Germinal center (tissue), 1 donor: ENCODE results near the gene CFAP65.

Source experiments
- DNase-seq: peaks from one replicate; pipeline ENCODE4 v3.0.0; 2012; ENCODE audit warnings: mixed read lengths, low spot score

Gene CFAP65

GRCh38 chr2:219041252-219041651, at the start of gene CFAP65:
Gene CFAP65, minus strand, starts transcription at chr2:219041516. Its CDS starts 2,468 bp downstream, at chr2:219039048.
- DNase-seq = no peak

GRCh38 chr2:219090436-219091299, 49.4 kb upstream of the CFAP65 start:
- DNase-seq = no peak

DNA sequence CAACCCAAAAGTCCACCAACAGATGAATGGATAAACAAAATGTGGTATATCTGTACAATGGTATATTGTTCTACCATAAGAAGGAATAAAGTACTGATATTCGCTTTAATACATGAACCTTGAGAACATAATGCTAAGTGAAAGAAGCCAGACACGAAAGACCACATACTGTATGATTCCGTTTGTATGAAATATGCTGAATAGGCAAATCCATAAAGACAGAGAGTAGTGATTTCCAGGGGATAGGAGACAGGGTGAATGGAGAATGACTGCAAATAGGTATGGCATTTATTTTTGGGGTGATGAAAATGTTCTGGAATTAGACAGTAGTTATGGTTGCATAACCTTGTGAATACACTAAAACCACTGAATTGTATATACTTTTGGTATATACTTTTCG, 48.0 kb upstream of the CFAP65 start:
- DNase-seq = no peak

GRCh38 chr2:219087848-219088247, 46.5 kb upstream of the CFAP65 start:
- DNase-seq = no peak

- DNase-seq = no peak
These were observed 46.0 kb upstream of the CFAP65 start for GRCh38 chr2:219087361-219087760.

- no peak for DNase-seq
These were observed 44.9 kb upstream of the CFAP65 start for GRCh38 chr2:219086196-219086595.

- no peak for DNase-seq
These were observed 43.5 kb upstream of the CFAP65 start for GRCh38 chr2:219084791-219085190.

- DNase-seq = no peak
These were observed 41.1 kb upstream of the CFAP65 start for GRCh38 chr2:219082332-219082958.

GRCh38 chr2:219081701-219082331, 40.5 kb upstream of the CFAP65 start:
- DNase-seq = no peak

- no peak for DNase-seq
These were observed 39.8 kb upstream of the CFAP65 start for GRCh38 chr2:219081096-219081495.

DNA sequence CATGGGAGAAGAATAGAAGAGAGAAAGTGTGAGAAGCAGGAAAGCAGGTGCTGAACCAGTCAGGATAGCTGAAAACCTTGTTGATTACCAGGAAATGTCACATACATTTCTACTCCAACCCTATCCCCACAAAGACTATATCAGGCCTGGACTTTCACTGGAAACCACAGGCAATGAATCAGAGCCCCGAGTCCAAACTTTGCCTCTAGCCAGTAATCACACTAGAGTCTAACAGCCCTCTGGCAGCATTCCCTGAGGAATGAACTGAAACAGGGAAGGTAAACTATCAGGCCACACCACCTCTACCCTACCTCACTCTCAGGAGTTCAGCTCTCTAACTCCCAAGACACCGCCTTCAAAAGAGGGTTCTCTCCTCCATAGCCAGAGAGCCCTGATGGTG, 38.1 kb upstream of the CFAP65 start:
- DNase-seq = no peak

DNA sequence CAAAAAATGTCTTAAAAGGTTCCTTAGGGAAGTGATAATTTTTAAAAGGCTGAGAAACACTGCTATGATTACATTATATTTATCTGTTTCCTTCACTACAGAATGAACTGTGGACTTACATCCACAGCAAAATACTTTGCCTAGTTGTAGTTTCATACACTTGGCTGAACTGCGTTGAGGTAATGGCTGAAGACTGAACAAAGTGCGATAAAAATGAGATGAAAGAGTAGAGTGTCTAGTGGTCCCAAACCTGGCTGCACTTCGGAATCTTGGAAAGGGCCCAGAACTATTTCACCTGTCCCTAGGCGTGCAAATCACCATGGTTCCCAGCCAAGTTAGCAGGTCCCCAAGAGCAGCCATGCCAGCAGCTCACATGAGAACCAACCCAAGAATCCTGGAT, 37.6 kb upstream of the CFAP65 start:
- DNase-seq = no peak

DNA sequence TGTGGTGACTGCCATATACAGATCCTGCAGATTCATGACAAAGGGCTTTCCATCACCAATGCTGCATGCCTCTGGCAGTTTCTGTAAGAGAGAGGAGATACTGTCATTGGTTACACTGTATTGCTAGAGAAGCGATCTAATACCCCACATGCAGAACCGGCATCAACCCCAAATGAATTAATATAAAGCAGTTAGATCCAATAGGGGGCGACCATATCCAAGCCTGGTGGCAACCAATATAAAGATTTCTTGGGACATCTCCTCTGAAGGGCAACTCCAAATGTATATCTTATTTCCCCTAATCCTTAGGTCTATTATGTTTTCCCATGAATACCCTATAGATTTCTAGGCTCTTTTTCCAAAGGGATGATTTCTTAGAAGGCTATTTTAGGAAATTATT, 36.8 kb upstream of the CFAP65 start:
- DNase-seq = no peak

DNA sequence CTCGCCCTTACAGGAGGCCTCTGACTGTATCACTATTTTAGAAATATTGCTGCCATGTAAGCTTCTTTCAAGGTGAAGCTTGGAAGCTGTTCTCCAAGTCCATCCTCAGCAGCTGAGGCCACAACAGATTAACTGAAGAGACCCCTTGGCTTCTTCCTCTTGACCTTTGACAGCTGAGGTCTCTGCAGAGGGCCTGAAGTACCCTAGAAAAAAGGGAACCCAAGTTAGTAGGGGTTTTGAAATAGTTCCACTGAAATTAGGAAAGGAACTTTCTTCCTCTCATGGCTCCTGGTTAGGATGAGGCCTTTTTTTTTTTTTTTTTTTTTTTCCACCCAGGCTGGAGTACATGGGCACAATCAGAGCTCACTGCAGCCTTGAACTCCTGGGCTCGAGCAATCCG, 34.9 kb upstream of the CFAP65 start:
- no peak for DNase-seq

GRCh38 chr2:219073413-219074129, 32.3 kb upstream of the CFAP65 start:
- DNase-seq = no peak

- no peak for DNase-seq
These were observed 31.5 kb upstream of the CFAP65 start for GRCh38 chr2:219072741-219073250.

GRCh38 chr2:219071131-219071816, 30.0 kb upstream of the CFAP65 start:
- no peak for DNase-seq

- DNase-seq = no peak
These were observed 24.2 kb upstream of the CFAP65 start for GRCh38 chr2:219065484-219065883.

DNA sequence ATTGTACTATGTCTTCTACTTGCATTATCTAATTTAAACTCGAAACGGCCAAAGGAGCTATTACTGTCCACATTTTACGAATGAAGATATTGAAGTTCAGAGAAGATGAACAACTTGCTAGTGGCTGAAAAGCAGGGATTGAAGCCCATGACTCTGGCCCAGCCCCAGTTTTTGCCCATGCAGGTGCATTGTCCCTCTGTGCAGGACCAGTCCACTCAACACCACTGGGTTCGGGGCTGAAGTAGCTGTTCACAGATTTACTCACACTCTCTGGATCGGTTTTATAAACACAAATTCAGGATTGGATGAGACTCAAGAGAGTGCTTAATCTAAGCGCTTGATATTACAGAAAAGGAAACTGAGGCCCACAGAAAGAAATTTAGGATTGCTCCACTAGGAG, 20.8 kb upstream of the CFAP65 start:
- DNase-seq = no peak

DNA sequence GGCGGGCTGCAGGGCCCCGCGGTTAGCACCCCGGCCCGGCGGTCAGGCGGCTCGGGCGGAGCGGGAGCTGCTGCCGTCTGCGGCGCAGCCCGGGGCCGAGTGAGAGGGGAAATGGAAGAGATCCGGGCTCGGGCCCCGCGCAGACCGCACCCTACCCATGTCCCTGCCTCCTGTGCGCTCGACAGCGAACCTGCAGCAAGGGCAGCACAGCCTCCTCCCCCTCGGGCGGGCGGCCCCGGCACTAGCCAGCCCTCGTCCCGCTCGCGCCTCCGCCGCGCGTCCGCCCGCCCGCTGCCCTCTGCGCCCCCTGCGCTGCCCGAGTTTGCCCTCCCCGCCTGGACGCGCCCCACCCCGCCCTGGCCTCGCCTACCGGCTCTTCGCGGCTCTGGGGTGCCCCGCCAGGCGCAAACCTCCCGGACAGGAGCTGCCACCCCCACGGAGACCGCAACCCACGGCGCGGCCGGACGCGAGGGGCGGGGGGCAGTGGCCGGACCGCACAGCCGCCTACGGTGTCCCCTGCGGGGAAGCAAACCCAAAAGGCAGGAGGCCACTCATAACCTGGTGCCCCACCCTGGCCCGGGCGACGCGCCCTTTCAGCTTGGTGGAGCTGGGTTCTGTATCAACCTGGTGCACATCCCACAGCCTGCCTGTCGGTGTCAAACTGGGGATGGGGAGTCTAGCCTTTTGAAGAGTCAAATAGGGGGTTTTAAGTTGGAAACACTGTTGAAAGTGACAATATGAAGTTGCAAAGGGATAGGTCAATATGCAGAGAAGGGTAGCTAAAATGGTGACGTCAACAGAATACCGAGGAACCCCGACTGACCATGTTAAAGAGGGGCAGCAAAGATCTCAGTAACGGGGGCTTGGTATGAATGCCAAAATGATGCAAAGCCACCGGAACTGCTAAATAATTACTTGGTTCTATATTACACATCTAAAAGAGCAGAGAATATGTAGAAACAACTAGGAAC, 19.8 kb upstream of the CFAP65 start, which contains the start of gene IHH:
Gene IHH, minus strand, starts transcription at position 101 of the 971 bp plus-strand sequence. CDS start 454 bp downstream, outside the sequence.
- DNase-seq = no peak
